BLaER1 (cell line): Measurements from ENCODE around the gene ZC3H18.

Experiments
- H3K27ac ChIP-seq: shearing (Covaris generic); formaldehyde crosslinking; 2 replicates; pipeline ENCODE4 v1.8.1; 2022
- H3K27me3 ChIP-seq: shearing (Covaris generic); formaldehyde crosslinking; 2 replicates; pipeline ENCODE4 v1.8.1; 2022
- H3K36me3 ChIP-seq: shearing (Covaris generic); formaldehyde crosslinking; 2 replicates; pipeline ENCODE4 v1.8.1; 2022
- H3K4me1 ChIP-seq: shearing (Covaris generic); formaldehyde crosslinking; 2 replicates; pipeline ENCODE4 v1.8.1; 2022
- H3K4me2 ChIP-seq: shearing (Covaris generic); formaldehyde crosslinking; 2 replicates; pipeline ENCODE4 v1.8.1; 2022
- H3K4me3 ChIP-seq: shearing (Covaris generic); formaldehyde crosslinking; 2 replicates; pipeline ENCODE4 v1.8.1; 2022
- H3K9ac ChIP-seq: shearing (Covaris generic); formaldehyde crosslinking; 2 replicates; pipeline ENCODE4 v1.8.1; 2022
- H3K9me3 ChIP-seq: shearing (Covaris generic); formaldehyde crosslinking; 2 replicates; pipeline ENCODE4 v1.8.1; 2022
- H4K20me1 ChIP-seq: shearing (Covaris generic); formaldehyde crosslinking; 2 replicates; pipeline ENCODE4 v1.8.1; 2022
- Cebpa-rat ChIP-seq: shearing (Covaris generic); IDR thresholded peaks from 2 replicates; pipeline ENCODE4 v1.8.1; 2022

ZC3H18 gene

DNA sequence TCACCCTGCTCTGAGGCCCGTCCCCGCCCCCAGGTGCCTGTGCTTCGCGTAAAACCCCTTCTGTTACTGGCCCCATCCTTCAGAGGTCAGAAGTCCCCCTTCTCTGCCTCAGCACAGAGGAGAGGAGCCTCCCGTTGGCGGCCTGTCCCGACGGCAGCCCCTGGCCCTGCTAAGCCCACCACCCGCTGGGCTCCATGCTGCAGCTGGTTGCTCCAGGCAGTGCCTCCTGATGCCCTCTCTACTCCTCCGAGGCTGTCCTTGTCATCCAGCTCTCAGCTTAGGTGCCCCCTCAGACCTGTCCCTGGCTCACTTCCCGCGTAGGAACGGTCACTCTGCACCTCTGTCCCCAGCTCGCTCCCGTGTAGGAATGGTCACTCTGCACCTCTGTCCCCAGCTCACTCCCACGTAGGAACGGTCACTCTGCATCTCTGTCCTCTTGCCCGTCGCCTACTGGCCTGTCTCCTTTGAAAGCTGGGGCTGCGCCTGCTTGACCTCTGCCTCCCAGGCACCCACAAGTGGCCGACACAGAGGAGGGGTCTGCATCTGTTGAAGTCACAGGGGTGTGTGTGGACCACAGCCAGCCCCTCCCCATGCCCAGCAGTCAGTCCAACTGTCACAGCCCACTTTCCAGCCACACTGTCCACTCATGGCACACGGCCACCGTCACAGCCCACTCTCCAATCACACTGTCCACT is 31.7 kb upstream of the ZC3H18 start:
- H3K9ac ChIP-seq = no peak overlapping the region
- H3K36me3 ChIP-seq = no peaks in the 10 kb centered on the region
- no peak overlapping the region for H3K4me3 ChIP-seq
- H3K4me1 ChIP-seq = peaks cover 28% of the 10 kb centered on the region
- no peak for TF ChIP-seq Cebpa-rat
- H3K9me3 ChIP-seq = peaks cover 15% of the 10 kb centered on the region
- H3K27me3 ChIP-seq = no peaks in the 10 kb centered on the region
- peaks cover 9% of the 10 kb centered on the region for H4K20me1 ChIP-seq
- H3K4me2 ChIP-seq = no peak overlapping the region
- H3K27ac ChIP-seq = no peak overlapping the region

- Histone ChIP-seq H3K4me3 (no peak overlapping the region), H3K27me3 (no peaks in the 10 kb centered on the region), H3K36me3 (no peaks in the 10 kb centered on the region), H3K27ac (no peak overlapping the region), H4K20me1 (peaks cover 9% of the 10 kb centered on the region), H3K4me2 (no peak overlapping the region; the same call in 1 of the 2 replicates), H3K9ac (no peak overlapping the region), H3K4me1 (peaks cover 24% of the 10 kb centered on the region), H3K9me3 (peaks cover 23% of the 10 kb centered on the region)
- no peak for TF ChIP-seq Cebpa-rat
Measured at GRCh38 chr16:88539261-88539651, 30.9 kb upstream of the ZC3H18 start.

DNA sequence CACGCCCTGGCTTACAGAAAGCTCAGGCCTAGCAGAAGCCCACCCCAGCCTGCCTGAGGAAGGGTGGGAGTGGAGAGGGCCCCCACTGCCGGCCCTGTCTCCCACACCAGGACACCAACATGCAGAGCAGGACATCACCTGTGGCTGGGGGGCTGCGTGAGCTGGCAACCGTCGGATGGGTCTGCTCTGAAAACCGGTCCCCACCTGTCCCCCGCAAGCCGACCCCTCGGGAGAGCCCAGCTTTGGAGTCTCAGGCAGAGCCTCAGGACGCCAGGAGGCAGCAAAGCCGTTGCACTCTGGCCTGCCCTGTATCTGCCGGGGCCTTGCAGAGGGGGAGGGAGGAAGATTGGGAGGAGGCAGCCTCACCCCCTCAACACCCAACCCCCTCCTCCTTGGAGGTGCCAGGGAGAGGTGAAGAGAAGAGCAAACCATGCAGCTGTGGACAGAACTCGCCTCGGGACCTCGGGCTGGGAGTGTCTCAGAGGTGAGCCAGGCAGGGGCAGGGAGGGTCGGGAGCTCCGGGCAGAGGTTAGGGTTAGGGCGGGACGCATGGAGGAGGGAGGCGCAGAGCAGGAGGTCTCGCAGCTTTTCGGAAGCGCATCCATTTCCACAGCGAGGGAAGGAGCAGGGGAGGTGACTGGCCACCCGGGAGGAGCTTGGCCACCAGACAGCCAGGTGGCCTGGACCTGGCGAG is 30.4 kb upstream of the ZC3H18 start:
- Histone ChIP-seq H3K4me3 (no peak overlapping the region), H3K36me3 (no peaks in the 10 kb centered on the region), H3K9me3 (peaks cover 28% of the 10 kb centered on the region), H3K4me2 (no peak overlapping the region; the same call in 1 of the 2 replicates), H4K20me1 (peaks cover 9% of the 10 kb centered on the region), H3K27ac (no peak overlapping the region), H3K27me3 (no peaks in the 10 kb centered on the region), H3K4me1 (peaks cover 22% of the 10 kb centered on the region), H3K9ac (no peak overlapping the region)
- TF ChIP-seq Cebpa-rat = no peak

DNA sequence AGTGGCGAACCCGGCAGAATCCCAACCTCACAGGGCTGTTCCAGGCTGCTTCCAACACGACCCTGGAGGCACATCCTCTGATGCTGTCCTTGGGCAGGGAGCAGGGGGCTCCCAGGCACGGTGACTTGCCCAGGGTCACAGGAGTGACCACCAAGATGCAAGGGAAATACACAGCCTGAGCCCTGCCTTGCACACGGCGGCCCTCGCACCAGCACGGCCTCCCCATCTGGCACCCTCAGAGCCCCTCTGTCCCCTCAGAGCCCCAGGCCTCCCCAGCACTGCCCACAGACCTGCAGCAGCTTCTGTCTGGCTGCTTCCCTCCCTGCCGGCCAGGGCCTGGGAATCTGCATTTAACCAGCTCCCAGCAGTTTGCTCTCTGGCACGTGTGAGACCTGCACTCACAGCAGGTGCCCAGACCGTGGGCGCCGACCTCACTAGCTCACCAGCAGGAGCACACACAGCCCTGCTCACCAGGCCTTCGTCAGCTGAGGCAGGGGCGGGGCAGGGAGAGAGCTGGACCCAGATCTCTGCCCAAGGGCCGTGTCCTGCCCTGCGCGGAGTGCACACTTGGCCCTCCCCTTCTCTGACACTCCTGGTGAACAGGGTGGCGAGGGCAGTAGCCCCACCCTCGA is 29.7 kb upstream of the ZC3H18 start:
- Histone ChIP-seq H3K4me2 (no peak overlapping the region), H3K36me3 (no peaks in the 10 kb centered on the region), H3K27ac (no peak overlapping the region), H3K4me3 (no peak overlapping the region), H3K9ac (no peak overlapping the region), H3K27me3 (no peaks in the 10 kb centered on the region), H3K9me3 (peaks cover 31% of the 10 kb centered on the region), H3K4me1 (peaks cover 18% of the 10 kb centered on the region), H4K20me1 (peaks cover 4% of the 10 kb centered on the region)
- TF ChIP-seq Cebpa-rat = no peak

DNA sequence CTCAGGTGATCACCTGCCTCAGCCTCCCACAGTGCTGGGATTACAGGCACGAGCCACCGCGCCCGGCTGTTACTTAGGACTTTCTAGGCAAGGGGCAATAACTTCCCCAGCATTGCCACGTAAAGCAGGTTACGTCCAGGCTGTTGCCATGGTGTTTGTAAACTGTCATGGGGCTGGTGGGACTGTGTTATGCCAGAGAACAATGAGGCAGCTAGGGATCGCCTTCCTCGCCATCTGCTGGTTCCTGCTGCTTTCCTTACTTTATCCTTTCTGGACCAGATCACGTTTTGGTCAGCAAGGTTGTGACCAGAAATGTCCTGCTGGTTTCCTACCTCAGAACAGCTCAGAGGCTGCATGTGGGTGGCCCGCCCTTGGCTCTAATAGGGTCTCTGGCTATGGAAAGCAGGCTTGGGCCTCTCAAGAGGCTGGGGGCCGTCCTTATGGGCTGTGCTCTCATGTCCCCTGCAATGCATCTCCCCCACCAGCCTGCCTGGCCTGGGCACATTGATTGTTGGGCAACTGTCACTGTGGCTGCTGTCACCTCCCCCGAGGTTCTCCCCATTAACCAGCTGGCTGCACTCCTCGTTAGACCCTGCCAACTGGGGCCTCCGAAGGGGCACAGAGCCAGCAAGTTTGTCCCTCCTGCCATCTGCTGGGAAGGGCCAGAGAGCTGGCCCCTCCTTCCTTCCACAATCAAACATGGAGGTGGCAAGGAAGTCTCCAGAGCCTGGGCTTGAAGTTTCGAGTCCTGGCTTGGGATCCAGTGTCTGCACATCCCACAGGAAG is 28.2 kb upstream of the ZC3H18 start:
- Histone ChIP-seq H3K4me2 (no peak overlapping the region), H3K9ac (no peak overlapping the region), H4K20me1 (no peaks in the 10 kb centered on the region), H3K27me3 (no peaks in the 10 kb centered on the region), H3K4me1 (peaks cover 16% of the 10 kb centered on the region; the same call in 1 of the 2 replicates), H3K27ac (no peak overlapping the region), H3K36me3 (no peaks in the 10 kb centered on the region), H3K4me3 (no peak overlapping the region), H3K9me3 (peaks cover 31% of the 10 kb centered on the region)
- TF ChIP-seq Cebpa-rat = no peak

DNA sequence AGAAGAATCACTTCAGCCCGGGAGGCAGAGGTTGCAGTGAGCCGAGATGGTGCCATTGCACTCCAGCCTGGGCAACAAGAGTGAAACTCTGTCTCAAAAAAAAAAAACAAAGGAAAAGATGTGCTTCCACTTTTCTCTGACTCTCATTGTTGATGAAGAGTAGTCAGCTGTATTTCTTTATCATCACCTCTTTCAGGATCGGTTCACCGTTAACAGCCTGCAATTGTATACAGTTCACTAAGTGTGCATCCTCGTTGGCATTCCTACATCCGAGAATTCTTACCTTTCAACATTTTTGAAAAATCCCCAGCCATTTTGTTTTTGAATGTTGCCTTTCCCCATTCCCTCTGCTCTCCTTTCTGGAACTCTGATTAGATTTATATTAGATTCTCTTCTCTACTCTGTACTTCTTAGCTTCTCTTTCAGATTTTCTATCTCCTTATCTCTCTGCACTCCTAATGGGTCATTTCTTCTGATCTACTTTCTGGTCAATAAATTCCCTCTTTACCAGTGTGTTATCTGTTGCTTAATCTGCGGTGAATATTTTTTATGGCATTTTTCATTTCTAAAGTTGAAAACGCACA is 26.9 kb upstream of the ZC3H18 start:
- Histone ChIP-seq H3K4me1 (peaks cover 22% of the 10 kb centered on the region), H3K36me3 (no peaks in the 10 kb centered on the region), H3K4me3 (no peak overlapping the region), H3K9ac (no peak overlapping the region), H4K20me1 (no peaks in the 10 kb centered on the region), H3K27me3 (no peaks in the 10 kb centered on the region), H3K27ac (no peak overlapping the region), H3K4me2 (no peak overlapping the region), H3K9me3 (peaks cover 31% of the 10 kb centered on the region)
- no peak for TF ChIP-seq Cebpa-rat

GRCh38 chr16:88545781-88546180 is 24.4 kb upstream of the ZC3H18 start:
- peaks cover 31% of the 10 kb centered on the region for H3K9me3 ChIP-seq
- H3K27me3 ChIP-seq = no peaks in the 10 kb centered on the region
- no peak overlapping the region for H3K4me3 ChIP-seq
- H3K4me2 ChIP-seq = no peak overlapping the region; the same call in 1 of the 2 replicates
- no peak overlapping the region for H3K9ac ChIP-seq
- H4K20me1 ChIP-seq = no peaks in the 10 kb centered on the region
- no peak overlapping the region for H3K27ac ChIP-seq
- no peak for TF ChIP-seq Cebpa-rat
- H3K4me1 ChIP-seq = peaks cover 38% of the 10 kb centered on the region
- H3K36me3 ChIP-seq = no peaks in the 10 kb centered on the region

DNA sequence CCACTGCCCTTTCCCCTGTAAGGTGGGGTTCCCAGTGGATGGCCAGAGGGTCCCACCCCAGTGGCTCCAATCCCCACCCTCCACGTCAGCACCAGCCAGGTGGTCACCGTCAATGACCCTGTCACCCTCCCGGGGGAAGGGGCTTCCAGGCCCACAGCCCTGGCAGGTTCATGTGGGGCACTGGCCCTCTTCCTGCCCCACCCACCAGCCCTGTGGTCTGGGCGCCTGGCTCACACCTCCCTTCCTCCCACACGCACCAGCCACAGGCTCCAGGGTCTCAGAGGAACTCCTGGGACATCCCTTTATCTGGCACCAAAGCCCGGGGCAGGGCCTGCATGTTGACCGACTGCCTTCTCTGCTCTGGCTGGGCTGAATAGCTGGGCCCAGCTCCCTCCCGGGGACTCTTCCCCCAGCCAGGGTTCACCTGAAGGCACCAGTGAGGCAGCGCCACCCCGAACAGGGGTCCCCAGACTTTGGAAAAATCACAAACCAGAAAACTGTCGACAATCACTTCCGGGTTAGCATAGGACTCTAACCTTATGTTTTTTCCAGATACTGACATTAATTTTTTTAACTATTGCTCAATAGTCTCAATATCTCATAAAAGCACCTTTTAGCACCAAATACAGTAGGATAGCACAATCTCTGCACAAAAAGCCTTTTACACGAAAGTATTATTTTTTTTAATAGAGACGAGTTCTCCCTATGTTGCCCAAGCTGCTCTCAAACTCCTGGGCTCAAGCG is 21.9 kb upstream of the ZC3H18 start:
- H3K27me3 ChIP-seq = no peaks in the 10 kb centered on the region
- TF ChIP-seq Cebpa-rat = peak; percentile 44; the same call in 1 of the 2 replicates

More for the DNA sequence above, 21.9 kb upstream of the ZC3H18 start:
- Histone ChIP-seq H3K9ac (no peak overlapping the region), H3K36me3 (no peaks in the 10 kb centered on the region), H3K4me1 (peaks cover 63% of the 10 kb centered on the region), H3K9me3 (peaks cover 18% of the 10 kb centered on the region), H4K20me1 (no peaks in the 10 kb centered on the region), H3K4me2 (peak overlapping the region; percentile 89), H3K27ac (0 out of 2 replicates have a peak overlapping the region, but pooled peaks have one; percentile 9), H3K4me3 (no peak overlapping the region)
